HUES48 (cell line): ENCODE results near the gene USP40.
A peak's percentile ranks its signal among the peaks of the same experiment; 100 is the strongest.
"Not testable (repeated sequence)": the region's sequence is repeated elsewhere in the genome, so short reads cannot be mapped to it uniquely, and the experiment has no call there.

Experiments used
- H3K27ac ChIP-seq: one replicate; pipeline ENCODE4 v1.7.0; 2013; ENCODE audit warnings: low read depth, low read length, inconsistent platforms
- H3K27me3 ChIP-seq: 2 replicates; pipeline ENCODE4 v1.6.1; 2013; ENCODE audit warnings: mild to moderate bottlenecking, low read length; ENCODE audit not compliant: control insufficient read depth, insufficient read depth
- H3K36me3 ChIP-seq: 2 replicates; pipeline ENCODE4 v1.6.1; 2013; ENCODE audit warnings: low read length; ENCODE audit not compliant: control insufficient read depth, insufficient read depth
- H3K4me1 ChIP-seq: 2 replicates; pipeline ENCODE4 v1.6.1; 2013; ENCODE audit warnings: mild to moderate bottlenecking, low read length; ENCODE audit not compliant: control insufficient read depth, insufficient read depth
- H3K4me3 ChIP-seq: 2 replicates; pipeline ENCODE4 v1.5.1; 2013; ENCODE audit warnings: mild to moderate bottlenecking, low read depth, low read length
- H3K9ac ChIP-seq: 2 replicates; pipeline ENCODE4 v1.6.1; 2013; ENCODE audit warnings: mild to moderate bottlenecking, low read depth, low read length, moderate library complexity
- H3K9me3 ChIP-seq: 2 replicates; pipeline ENCODE4 v1.6.1; 2013; ENCODE audit warnings: low read length; ENCODE audit not compliant: control insufficient read depth, insufficient read depth

Gene USP40

DNA sequence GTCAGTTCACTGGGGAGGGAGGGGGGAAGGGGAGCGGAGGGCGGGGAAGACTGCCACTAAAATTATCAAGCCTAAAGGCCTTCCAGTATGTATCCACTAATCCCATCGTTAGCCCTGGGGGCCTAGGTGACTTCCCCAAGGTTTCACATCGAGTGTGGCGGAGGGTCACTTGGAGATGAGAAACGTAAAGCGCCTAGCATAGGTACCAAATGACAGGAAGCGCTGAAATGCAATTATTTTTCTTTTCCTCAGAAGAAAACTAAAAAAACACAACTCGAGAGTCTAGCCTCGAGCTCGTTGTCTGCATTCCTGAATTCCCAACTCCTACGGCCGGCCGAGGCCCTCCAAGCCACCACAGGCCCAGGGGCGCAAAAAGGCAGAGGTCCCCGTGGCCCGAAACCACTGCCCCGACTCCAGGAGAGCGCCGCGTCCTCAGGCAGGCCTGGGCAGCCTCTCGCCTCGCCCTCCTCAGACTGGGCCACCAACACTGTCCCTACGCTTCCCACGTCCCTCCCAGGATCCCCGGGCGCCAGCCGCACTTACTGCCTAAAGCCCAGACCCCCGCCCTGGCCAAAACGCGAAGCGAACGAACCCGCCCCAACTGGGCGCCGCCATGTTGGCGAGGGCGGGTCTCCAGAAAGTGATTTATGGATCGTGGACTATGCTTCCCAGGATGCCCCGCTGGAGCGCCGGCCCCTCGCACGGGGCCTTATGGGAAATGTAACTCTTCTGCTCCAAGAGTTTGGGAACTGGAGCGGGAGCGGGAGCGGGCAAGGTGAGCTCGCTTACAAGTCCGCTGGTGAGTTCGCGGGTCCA is at the start of gene USP40:
Gene USP40, minus strand, starts transcription at position 642 of the 816 bp plus-strand sequence. CDS start 1,228 bp downstream, outside the sequence.
- peak within 1 kb of the TSS; percentile 91 for H3K4me3 ChIP-seq
- no peaks in the 10 kb centered on the region for H3K27me3 ChIP-seq
- peak within 1 kb of the TSS; percentile 89 for H3K9ac ChIP-seq
- H3K27ac ChIP-seq, result peak within 1 kb of the TSS; percentile 98
- H3K4me1 ChIP-seq, result peaks cover 9% of the 10 kb centered on the region
- H3K36me3 ChIP-seq, result no peaks in the 10 kb centered on the region
- no peaks in the 10 kb centered on the region for H3K9me3 ChIP-seq

GRCh38 chr2:233611284-233611683 is 44.7 kb upstream of the USP40 start:
- no peaks in the 10 kb centered on the region for H3K4me1 ChIP-seq
- H3K27me3 ChIP-seq, result no peaks in the 10 kb centered on the region
- no peak overlapping the region for H3K9ac ChIP-seq
- no peak overlapping the region for H3K4me3 ChIP-seq
- H3K9me3 ChIP-seq, result peaks cover 10% of the 10 kb centered on the region
- H3K36me3 ChIP-seq, result no peaks in the 10 kb centered on the region
- H3K27ac ChIP-seq, result no peak overlapping the region

GRCh38 chr2:233605680-233606079 is 39.1 kb upstream of the USP40 start:
- no peaks in the 10 kb centered on the region for H3K36me3 ChIP-seq
- H3K9ac ChIP-seq, result no peak overlapping the region
- H3K27me3 ChIP-seq, result no peaks in the 10 kb centered on the region
- H3K9me3 ChIP-seq, result peaks cover 7% of the 10 kb centered on the region
- H3K4me1 ChIP-seq, result no peaks in the 10 kb centered on the region
- no peak overlapping the region for H3K27ac ChIP-seq
- H3K4me3 ChIP-seq, result no peak overlapping the region

DNA sequence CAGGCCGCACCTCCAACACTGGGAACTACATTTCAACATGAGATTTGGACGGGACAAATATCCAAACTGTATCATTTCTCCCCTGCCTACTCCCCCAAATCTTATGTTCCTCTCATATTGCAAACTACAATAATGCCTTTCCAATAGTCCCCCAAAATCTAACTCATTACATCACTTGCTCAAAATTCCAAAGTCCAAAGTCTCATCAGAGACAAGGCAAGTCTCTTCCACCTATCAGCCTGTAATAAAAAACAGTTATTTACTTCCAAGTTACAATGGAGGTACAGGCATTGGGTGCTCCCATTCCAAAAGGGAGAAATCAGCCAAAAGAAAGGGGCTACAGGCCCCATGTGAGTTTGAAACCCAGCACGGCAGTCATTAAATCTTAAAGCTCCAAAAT is 38.2 kb upstream of the USP40 start:
- Histone ChIP-seq H3K27ac (no peak overlapping the region), H3K4me1 (no peaks in the 10 kb centered on the region), H3K9me3 (peaks cover 4% of the 10 kb centered on the region; the same call in 1 of the 2 replicates), H3K36me3 (no peaks in the 10 kb centered on the region), H3K4me3 (no peak overlapping the region), H3K9ac (no peak overlapping the region), H3K27me3 (no peaks in the 10 kb centered on the region)

DNA sequence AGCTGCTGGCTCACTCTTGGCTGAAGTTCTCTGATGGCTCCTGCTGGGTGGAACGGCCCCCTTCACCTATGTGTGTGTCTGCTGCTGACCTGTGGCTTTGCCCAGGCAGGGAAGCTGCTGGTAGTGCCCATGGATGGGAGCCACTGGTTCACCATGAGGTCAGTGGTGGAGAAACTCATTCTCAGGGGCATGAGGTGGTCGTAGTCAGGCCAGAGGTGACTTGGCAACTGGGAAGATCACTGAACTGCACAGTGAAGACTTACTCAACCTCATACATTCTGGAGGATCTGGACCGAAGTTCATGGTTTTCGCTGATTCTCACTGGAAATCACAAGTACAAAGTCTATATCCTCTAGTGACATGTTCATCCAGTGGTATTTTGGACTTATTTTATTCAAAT is 36.9 kb upstream of the USP40 start:
- peaks cover 4% of the 10 kb centered on the region; the same call in 1 of the 2 replicates for H3K9me3 ChIP-seq
- H3K9ac ChIP-seq, result no peak overlapping the region
- no peak overlapping the region for H3K4me3 ChIP-seq
- H3K27ac ChIP-seq, result no peak overlapping the region
- no peaks in the 10 kb centered on the region for H3K36me3 ChIP-seq
- no peaks in the 10 kb centered on the region for H3K27me3 ChIP-seq
- no peaks in the 10 kb centered on the region for H3K4me1 ChIP-seq

GRCh38 chr2:233602076-233602475 is 35.5 kb upstream of the USP40 start:
- no peak overlapping the region for H3K27ac ChIP-seq
- no peak overlapping the region for H3K9ac ChIP-seq
- H3K4me3 ChIP-seq, result no peak overlapping the region
- no peaks in the 10 kb centered on the region for H3K4me1 ChIP-seq
- H3K36me3 ChIP-seq, result no peaks in the 10 kb centered on the region
- H3K27me3 ChIP-seq, result no peaks in the 10 kb centered on the region
- peaks cover 4% of the 10 kb centered on the region; the same call in 1 of the 2 replicates for H3K9me3 ChIP-seq

- Histone ChIP-seq H3K36me3 (no peaks in the 10 kb centered on the region), H3K9me3 (peaks cover 4% of the 10 kb centered on the region; the same call in 1 of the 2 replicates), H3K27me3 (no peaks in the 10 kb centered on the region), H3K4me1 (no peaks in the 10 kb centered on the region), H3K9ac (no peak overlapping the region), H3K4me3 (no peak overlapping the region), H3K27ac (no peak overlapping the region)
Observed at GRCh38 chr2:233600386-233600785, 33.8 kb upstream of the USP40 start.

DNA sequence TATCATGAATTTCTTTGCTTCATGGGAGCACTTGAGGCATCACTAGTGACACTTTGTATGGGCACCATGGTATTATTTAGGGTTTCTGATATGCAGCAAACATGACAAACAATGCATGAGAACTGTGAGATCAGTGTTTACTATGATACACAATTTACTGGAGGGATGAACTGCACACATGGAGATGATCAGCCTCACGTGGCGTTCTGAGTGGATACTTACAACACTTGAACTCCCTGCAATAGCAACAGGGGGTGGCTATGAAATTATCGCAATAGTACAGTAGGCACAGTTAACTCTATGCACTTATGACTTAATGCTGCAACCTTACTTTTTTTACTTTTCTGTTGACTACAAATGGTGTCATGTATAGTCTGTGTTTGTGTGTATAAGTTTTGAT is 32.4 kb upstream of the USP40 start:
- H3K36me3 ChIP-seq, result no peaks in the 10 kb centered on the region
- no peaks in the 10 kb centered on the region for H3K27me3 ChIP-seq
- no peaks in the 10 kb centered on the region for H3K4me1 ChIP-seq
- no peak overlapping the region for H3K4me3 ChIP-seq
- no peak overlapping the region for H3K27ac ChIP-seq
- H3K9me3 ChIP-seq, result peaks cover 4% of the 10 kb centered on the region; the same call in 1 of the 2 replicates
- H3K9ac ChIP-seq, result no peak overlapping the region

DNA sequence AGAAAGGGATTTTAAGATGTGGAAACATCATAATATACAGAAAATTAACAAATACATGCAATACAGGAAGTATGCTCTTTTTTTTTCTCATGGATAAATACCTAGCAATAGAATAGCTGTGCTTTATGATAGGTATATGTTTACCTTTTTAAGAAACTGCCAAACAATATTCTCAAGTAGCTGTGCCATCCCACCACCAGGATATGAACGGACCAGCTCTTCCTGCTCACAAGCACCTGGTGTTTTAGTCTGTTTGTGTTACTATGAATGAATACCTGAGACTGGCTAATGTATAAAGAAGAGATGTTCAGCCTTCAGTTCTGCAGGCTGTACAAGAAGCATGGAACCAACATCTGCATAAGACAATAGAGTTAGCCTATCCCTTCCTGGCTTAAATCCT is 30.9 kb upstream of the USP40 start:
- no peaks in the 10 kb centered on the region for H3K36me3 ChIP-seq
- no peaks in the 10 kb centered on the region for H3K27me3 ChIP-seq
- no peak overlapping the region for H3K27ac ChIP-seq
- H3K4me3 ChIP-seq, result no peak overlapping the region
- H3K9ac ChIP-seq, result no peak overlapping the region
- no peaks in the 10 kb centered on the region for H3K9me3 ChIP-seq
- H3K4me1 ChIP-seq, result no peaks in the 10 kb centered on the region

DNA sequence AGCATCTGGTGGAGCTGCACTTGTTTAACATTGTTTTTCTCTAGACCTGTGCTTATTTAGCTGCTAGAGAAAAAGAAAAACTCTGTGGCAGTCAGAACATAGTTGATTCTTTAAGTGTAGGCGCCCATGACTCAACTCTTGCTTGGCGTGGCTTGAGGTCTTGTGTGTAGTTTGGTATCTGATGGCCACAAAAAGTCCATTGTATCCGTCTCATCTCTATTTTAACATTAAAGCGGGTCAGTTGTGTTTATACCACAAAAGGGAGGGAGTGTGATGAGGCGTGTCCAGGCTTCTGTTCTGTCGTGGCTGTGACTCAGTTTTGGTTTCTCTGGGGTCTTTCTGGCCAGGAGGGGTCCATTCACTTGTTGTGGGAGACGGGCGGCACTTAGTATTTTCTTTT is 26.6 kb upstream of the USP40 start:
- Histone ChIP-seq H3K27ac (no peak overlapping the region), H3K9ac (no peak overlapping the region), H3K36me3 (no peaks in the 10 kb centered on the region), H3K9me3 (no peaks in the 10 kb centered on the region), H3K4me3 (no peak overlapping the region), H3K4me1 (no peaks in the 10 kb centered on the region), H3K27me3 (no peaks in the 10 kb centered on the region)

DNA sequence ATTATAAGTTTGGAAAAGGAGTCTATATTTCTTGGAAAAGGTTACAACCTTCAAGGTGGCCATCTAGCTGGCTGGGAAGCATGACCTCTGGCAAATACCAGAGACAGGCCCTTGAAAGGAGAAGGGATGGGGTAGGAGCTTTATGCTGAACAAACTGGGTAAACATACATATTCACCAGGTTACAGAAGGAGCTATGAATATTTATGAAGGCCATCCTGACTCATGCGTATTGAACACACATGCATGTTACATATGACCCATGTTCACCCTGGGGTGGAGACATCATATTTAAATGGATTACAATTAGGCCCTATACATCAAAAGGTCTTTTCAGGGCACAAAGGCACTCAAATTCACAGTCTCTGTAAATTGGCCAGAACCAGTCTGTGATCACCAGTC is 26.1 kb upstream of the USP40 start:
- not testable (repeated sequence) for H3K36me3 ChIP-seq, H3K4me1 ChIP-seq, H3K27ac ChIP-seq, H3K4me3 ChIP-seq, H3K27me3 ChIP-seq, H3K9ac ChIP-seq, H3K9me3 ChIP-seq
